ENCODE results near the gene ZNF19. TPM values are rescaled to one million over a fixed set of nuclear protein-coding genes. Genes with fewer than 3 reads are reported as not detected.

ZNF19 gene
- total RNA-seq, 5 donors from 2014 or later (not counting 1 experiment from before 2014, with no cell fraction given), result 6.9 to 9.4 (median 8.4) TPM

- DNase-seq (no peak), ATAC-seq (replicated peaks in 1 of 4) (no peak)
- Mint-ChIP-seq H3K36me3 (peaks cover 56% of the 10 kb centered on the region), H3K27ac (no peak overlapping the region), H3K9me3 (no peaks in the 10 kb centered on the region), H3K27me3 (no peaks in the 10 kb centered on the region), H3K4me3 (no peak overlapping the region), H3K4me1 (no peaks in the 10 kb centered on the region)
- H3K9me3 ChIP-seq, result no peaks in the 10 kb centered on the region
- no peaks in the 10 kb centered on the region for H3K4me1 ChIP-seq (ENCODE audit: control insufficient read depth in 1 of 2, extremely low read depth in 1 of 2, insufficient read depth in 2 of 2, low read length in 2 of 2)
- no peaks in the 10 kb centered on the region for H3K27me3 ChIP-seq (replicated peaks in 1 of 2; ENCODE audit: control insufficient read depth in 2 of 2, extremely low read depth in 1 of 2, insufficient read depth in 2 of 2, low read length in 1 of 2)
- no peak overlapping the region for H3K4me3 ChIP-seq (ENCODE audit: control insufficient read depth in 1 of 2, extremely low read depth in 1 of 2, low read length in 1 of 2)
- peaks cover 0 to 24% of the 10 kb centered on the region in 2 donors for H3K36me3 ChIP-seq (ENCODE audit: control insufficient read depth in 2 of 2, extremely low read depth in 1 of 2, insufficient read depth in 1 of 2, low read length in 1 of 2)
- no CpG with 5 or more reads among the region's 2 CpGs for WGBS (ENCODE audit: insufficient coverage)
- H3K27ac ChIP-seq (ENCODE audit: low read length), result no peak overlapping the region
- POLR2A ChIA-PET, result no interaction called here
- CTCF ChIA-PET, result no interaction called here
Measured at GRCh38 chr16:71472931-71473330, 16.2 kb downstream of the ZNF19 start.

- ATAC-seq (replicated peaks in 1 of 4), result no peak
- no peaks in the 10 kb centered on the region for H3K9me3 ChIP-seq
- H3K4me3 ChIP-seq (ENCODE audit: control insufficient read depth in 1 of 2, extremely low read depth in 1 of 2, low read length in 1 of 2), result no peak overlapping the region
- Mint-ChIP-seq H3K9me3 (no peaks in the 10 kb centered on the region), H3K4me3 (no peak overlapping the region), H3K4me1 (no peaks in the 10 kb centered on the region), H3K27ac (no peak overlapping the region), H3K27me3 (no peaks in the 10 kb centered on the region), H3K36me3 (peaks cover 48% of the 10 kb centered on the region)
- no peaks in the 10 kb centered on the region for H3K4me1 ChIP-seq (ENCODE audit: control insufficient read depth in 1 of 2, extremely low read depth in 1 of 2, insufficient read depth in 2 of 2, low read length in 2 of 2)
- no peak overlapping the region for H3K27ac ChIP-seq (ENCODE audit: low read length)
- H3K27me3 ChIP-seq (replicated peaks in 1 of 2; ENCODE audit: control insufficient read depth in 2 of 2, extremely low read depth in 1 of 2, insufficient read depth in 2 of 2, low read length in 1 of 2), result no peaks in the 10 kb centered on the region
- POLR2A ChIA-PET, result no interaction called here
- WGBS (ENCODE audit: insufficient coverage), result 100% methylated on average over 1 of the region's 2 CpGs
- CTCF ChIA-PET, result no interaction called here
- peaks cover 0 to 18% of the 10 kb centered on the region in 2 donors for H3K36me3 ChIP-seq (ENCODE audit: control insufficient read depth in 2 of 2, extremely low read depth in 1 of 2, insufficient read depth in 1 of 2, low read length in 1 of 2)
- no peak for DNase-seq
Measured at GRCh38 chr16:71472051-71472450, 17.1 kb downstream of the ZNF19 start.

GRCh38 chr16:71467810-71468209, 21.3 kb downstream of the ZNF19 start:
- CTCF ChIA-PET, result interaction anchor here in 1 of 2 donors (0.6 to 1.4 kb wide), 4 partner anchors 30 to 67 kb away, joined by 3 read pairs; no protein-coding TSS in a partner anchor
- no peak overlapping the region for H3K27ac Mint-ChIP-seq
- no peak overlapping the region for H3K4me3 ChIP-seq (ENCODE audit: control insufficient read depth in 1 of 2, extremely low read depth in 1 of 2, low read length in 1 of 2)
- POLR2A ChIA-PET, result no interaction called here
- no peaks in the 10 kb centered on the region for H3K4me1 ChIP-seq (ENCODE audit: control insufficient read depth in 1 of 2, extremely low read depth in 1 of 2, insufficient read depth in 2 of 2, low read length in 2 of 2)
- no peaks in the 10 kb centered on the region for H3K27me3 Mint-ChIP-seq
- no CpG with 5 or more reads among the region's 9 CpGs for WGBS (ENCODE audit: insufficient coverage)
- no peak overlapping the region for H3K4me3 Mint-ChIP-seq
- peak in 3 of 4 experiments; percentile 50 to 52 (median 51) for ATAC-seq (replicated peaks in 1 of 4)
- peak in 28 of 35 experiments; percentile 5 to 72 (median 38) for DNase-seq
- H3K27me3 ChIP-seq (replicated peaks in 1 of 2; ENCODE audit: control insufficient read depth in 2 of 2, extremely low read depth in 1 of 2, insufficient read depth in 2 of 2, low read length in 1 of 2), result no peaks in the 10 kb centered on the region
- H3K36me3 Mint-ChIP-seq, result peaks cover 14% of the 10 kb centered on the region
- H3K36me3 ChIP-seq (ENCODE audit: control insufficient read depth in 2 of 2, extremely low read depth in 1 of 2, insufficient read depth in 1 of 2, low read length in 1 of 2), result no peaks in the 10 kb centered on the region
- H3K9me3 ChIP-seq, result no peaks in the 10 kb centered on the region
- H3K4me1 Mint-ChIP-seq, result peaks cover 0 to 4% (median 3%) of the 10 kb centered on the region in 3 donors
- H3K9me3 Mint-ChIP-seq, result no peaks in the 10 kb centered on the region
- no peak overlapping the region for H3K27ac ChIP-seq (ENCODE audit: low read length)

DNA sequence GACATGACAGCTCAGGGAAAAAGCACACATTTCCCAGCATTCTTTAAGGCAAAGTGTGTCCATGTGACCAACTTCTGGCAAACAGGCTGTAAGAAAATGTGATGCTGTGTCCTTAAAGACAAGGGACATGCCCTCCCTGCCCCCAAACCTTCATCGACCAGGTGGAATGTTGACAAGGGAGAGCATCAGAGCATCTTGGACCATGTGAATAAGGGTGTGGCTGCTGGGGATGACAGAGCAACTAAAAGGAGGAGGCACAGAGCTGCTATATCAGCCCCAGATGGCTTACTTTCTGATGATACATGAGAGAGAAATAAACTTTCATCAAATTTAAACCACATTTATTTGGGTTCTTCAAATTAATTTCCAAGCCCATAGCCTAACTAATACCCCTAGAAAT, 24.9 kb downstream of the ZNF19 start:
- no peaks in the 10 kb centered on the region for H3K9me3 ChIP-seq
- H3K27ac Mint-ChIP-seq, result no peak overlapping the region
- H3K36me3 Mint-ChIP-seq, result peaks cover 3% of the 10 kb centered on the region
- no peak for DNase-seq
- H3K4me1 Mint-ChIP-seq, result peaks cover 5 to 26% (median 26%) of the 10 kb centered on the region in 3 donors
- POLR2A ChIA-PET, result no interaction called here
- H3K4me3 ChIP-seq (ENCODE audit: control insufficient read depth in 1 of 2, extremely low read depth in 1 of 2, low read length in 1 of 2), result no peak overlapping the region
- WGBS (ENCODE audit: insufficient coverage), result no CpG with 5 or more reads among the region's 1 CpG
- H3K4me1 ChIP-seq (ENCODE audit: control insufficient read depth in 1 of 2, extremely low read depth in 1 of 2, insufficient read depth in 2 of 2, low read length in 2 of 2), result peaks cover 6 to 10% of the 10 kb centered on the region in 2 experiments
- no peaks in the 10 kb centered on the region for H3K9me3 Mint-ChIP-seq
- CTCF ChIA-PET, result no interaction called here
- H3K27ac ChIP-seq (ENCODE audit: low read length), result no peak overlapping the region
- no peak for ATAC-seq (replicated peaks in 1 of 4)
- H3K36me3 ChIP-seq (ENCODE audit: control insufficient read depth in 2 of 2, extremely low read depth in 1 of 2, insufficient read depth in 1 of 2, low read length in 1 of 2), result no peaks in the 10 kb centered on the region
- H3K27me3 Mint-ChIP-seq, result no peaks in the 10 kb centered on the region
- no peaks in the 10 kb centered on the region for H3K27me3 ChIP-seq (replicated peaks in 1 of 2; ENCODE audit: control insufficient read depth in 2 of 2, extremely low read depth in 1 of 2, insufficient read depth in 2 of 2, low read length in 1 of 2)
- H3K4me3 Mint-ChIP-seq, result no peak overlapping the region

- Mint-ChIP-seq H3K4me1 (peaks cover 5 to 29% (median 26%) of the 10 kb centered on the region in 3 donors), H3K36me3 (no peaks in the 10 kb centered on the region), H3K4me3 (peak within 1 kb of the TSS; percentile 84 to 96 (median 94)), H3K27ac (peak within 1 kb of the TSS; percentile 89 to 94), H3K9me3 (no peaks in the 10 kb centered on the region), H3K27me3 (no peaks in the 10 kb centered on the region)
- peaks cover 6 to 10% of the 10 kb centered on the region in 2 experiments for H3K4me1 ChIP-seq (ENCODE audit: control insufficient read depth in 1 of 2, extremely low read depth in 1 of 2, insufficient read depth in 2 of 2, low read length in 2 of 2)
- ATAC-seq (replicated peaks in 1 of 4), result peak; percentile 96 to 98 (median 97)
- POLR2A ChIA-PET, result interaction anchor here (1.8 to 1.9 kb wide), 2 partner anchors 22 to 23 kb away, joined by 7 to 18 read pairs; no protein-coding TSS in a partner anchor
- WGBS (ENCODE audit: insufficient coverage), result under 1% methylated on average over 45 of the region's 52 CpGs
- DNase-seq, result peak; percentile 37 to 84 (median 67)
- H3K9me3 ChIP-seq, result no peaks in the 10 kb centered on the region
- H3K27me3 ChIP-seq (replicated peaks in 1 of 2; ENCODE audit: control insufficient read depth in 2 of 2, extremely low read depth in 1 of 2, insufficient read depth in 2 of 2, low read length in 1 of 2), result no peaks in the 10 kb centered on the region
- H3K36me3 ChIP-seq (ENCODE audit: control insufficient read depth in 2 of 2, extremely low read depth in 1 of 2, insufficient read depth in 1 of 2, low read length in 1 of 2), result no peaks in the 10 kb centered on the region
- peak within 1 kb of the TSS; percentile 93 to 96 for H3K4me3 ChIP-seq (ENCODE audit: control insufficient read depth in 1 of 2, extremely low read depth in 1 of 2, low read length in 1 of 2)
- peak within 1 kb of the TSS; percentile 84 for H3K27ac ChIP-seq (ENCODE audit: low read length)
- CTCF ChIA-PET, result interaction anchor here in 1 of 2 donors (1.1 kb wide), 1 partner anchor 22 kb away, joined by 11 read pairs; no protein-coding TSS in a partner anchor
Measured at GRCh38 chr16:71461686-71462648, 27.2 kb downstream of the ZNF19 start, which contains the start of gene ZNF23. Gene ZNF23, minus strand, starts transcription at chr16:71462247. Its CDS starts 5,451 bp downstream, at chr16:71456796.

DNA sequence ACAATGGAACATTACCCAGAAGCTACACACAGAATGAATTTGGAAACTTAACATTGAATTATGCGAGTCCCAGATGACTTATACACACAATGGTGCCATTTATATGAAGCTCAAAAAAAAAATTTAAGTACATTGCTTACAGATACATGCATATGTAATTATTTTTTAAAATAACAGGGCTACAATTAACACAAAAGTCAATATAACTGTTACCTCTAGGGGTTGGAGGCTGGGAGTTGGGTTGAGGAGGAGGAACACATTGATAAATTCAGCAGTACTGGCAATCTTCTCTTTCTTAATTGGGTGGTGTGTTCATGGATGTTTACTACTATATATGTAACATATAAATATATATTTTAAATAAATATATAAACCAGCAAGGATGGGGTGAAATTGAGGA, 28.2 kb downstream of the ZNF19 start:
- Mint-ChIP-seq H3K27ac (no peak overlapping the region), H3K27me3 (no peaks in the 10 kb centered on the region), H3K4me1 (peaks cover 5 to 29% (median 26%) of the 10 kb centered on the region in 3 donors), H3K36me3 (peaks cover 7% of the 10 kb centered on the region), H3K9me3 (no peaks in the 10 kb centered on the region), H3K4me3 (peak overlapping the region; percentile 84 to 96 (median 94))
- no peak overlapping the region for H3K4me3 ChIP-seq (ENCODE audit: control insufficient read depth in 1 of 2, extremely low read depth in 1 of 2, low read length in 1 of 2)
- no CpG with 5 or more reads among the region's 1 CpG for WGBS (ENCODE audit: insufficient coverage)
- peaks cover 1 to 4% of the 10 kb centered on the region in 2 donors for H3K36me3 ChIP-seq (ENCODE audit: control insufficient read depth in 2 of 2, extremely low read depth in 1 of 2, insufficient read depth in 1 of 2, low read length in 1 of 2)
- no peaks in the 10 kb centered on the region for H3K27me3 ChIP-seq (replicated peaks in 1 of 2; ENCODE audit: control insufficient read depth in 2 of 2, extremely low read depth in 1 of 2, insufficient read depth in 2 of 2, low read length in 1 of 2)
- H3K4me1 ChIP-seq (ENCODE audit: control insufficient read depth in 1 of 2, extremely low read depth in 1 of 2, insufficient read depth in 2 of 2, low read length in 2 of 2), result peaks cover 6 to 10% of the 10 kb centered on the region in 2 experiments
- H3K27ac ChIP-seq (ENCODE audit: low read length), result no peak overlapping the region
- no peaks in the 10 kb centered on the region for H3K9me3 ChIP-seq
- ATAC-seq (replicated peaks in 1 of 4), result no peak
- DNase-seq, result no peak
- ChIA-PET CTCF (interaction anchor here in 1 of 2 donors (1.2 kb wide), 1 partner anchor 39 kb away, joined by 4 read pairs; no protein-coding TSS in a partner anchor), POLR2A (interaction anchor here in 1 of 2 donors (0.6 to 1.9 kb wide), 3 partner anchors 23 to 32 kb away, joined by 3 to 7 read pairs (median 3); no protein-coding TSS in a partner anchor)
